ENCODE measurements around the gene IPP. TPM values are rescaled to one million over a fixed set of nuclear protein-coding genes. Genes with fewer than 3 reads are reported as not detected.

The IPP gene
- 10 to 100 TPM; 18.8 to 20.1 TPM for total RNA-seq
- long read RNA-seq, transcript IPP-202 (9 exons, 3,113 nt), result major isoform, 20 of 37 reads
- long read RNA-seq, partial matches to known transcripts, result 4 of 37 reads
- long read RNA-seq, other reads (novel, unspliced or antisense), result 9 of 37 reads

GRCh38 chr1:45750298-45751038 lies at the start of gene IPP:
Gene IPP, minus strand, starts transcription at chr1:45750653. Its CDS starts 4,242 bp downstream, at chr1:45746411.
- intact Hi-C loops (cut with DNase I, micrococcal nuclease), result no loop called here
- DNase-seq, result peak; percentile 97 to 98
- peak; percentile 98 for ATAC-seq

- no peak for DNase-seq
- no peak for ATAC-seq
- intact Hi-C loops (cut with DNase I, micrococcal nuclease), result no loop called here
These were observed 46.5 kb upstream of the IPP start for GRCh38 chr1:45796946-45797345.

- DNase-seq (no peak), ATAC-seq (no peak)
- intact Hi-C loops (cut with DNase I, micrococcal nuclease), result no loop called here
These were observed 45.9 kb upstream of the IPP start for GRCh38 chr1:45796381-45796780.

GRCh38 chr1:45793942-45794604 lies 43.6 kb upstream of the IPP start:
- ATAC-seq (no peak), DNase-seq (no peak)
- intact Hi-C loops (cut with DNase I, micrococcal nuclease), result no loop called here

- intact Hi-C loops (cut with DNase I, micrococcal nuclease), result no loop called here
- ATAC-seq (no peak), DNase-seq (no peak)
These were observed 42.3 kb upstream of the IPP start for GRCh38 chr1:45792744-45793143.

- DNase-seq (no peak), ATAC-seq (no peak)
- intact Hi-C loops (cut with DNase I, micrococcal nuclease), result no loop called here
These were observed 39.1 kb upstream of the IPP start for GRCh38 chr1:45789601-45790000.

GRCh38 chr1:45787905-45788304 lies 37.5 kb upstream of the IPP start:
- ATAC-seq, result no peak

GRCh38 chr1:45785583-45785982 lies 35.1 kb upstream of the IPP start:
- no peak for ATAC-seq
- intact Hi-C loops (cut with DNase I, micrococcal nuclease), result no loop called here
- DNase-seq, result no peak

More at GRCh38 chr1:45787905-45788304, 37.5 kb upstream of the IPP start:
- intact Hi-C loops (cut with DNase I, micrococcal nuclease), result no loop called here
- no peak for DNase-seq

DNA sequence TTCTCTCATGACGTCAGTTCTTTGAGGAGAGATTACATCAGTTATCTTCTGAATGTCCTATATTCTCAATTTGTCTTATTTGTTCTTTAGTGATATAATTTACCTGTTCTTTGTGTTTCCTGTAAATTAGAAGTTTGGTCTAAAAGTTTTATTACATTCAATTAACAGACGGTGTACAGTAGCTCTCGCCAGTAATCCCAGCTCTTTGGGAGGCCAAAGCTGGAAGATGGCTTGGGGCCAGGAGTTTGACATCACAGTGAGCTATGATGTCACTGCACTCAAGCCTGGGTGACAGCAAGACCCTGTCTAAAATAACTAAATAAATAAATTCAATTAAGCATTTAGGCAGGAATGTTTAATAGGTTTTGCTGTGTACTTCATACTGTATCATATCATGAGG lies 25.3 kb upstream of the IPP start:
- ATAC-seq (no peak), DNase-seq (no peak)

DNA sequence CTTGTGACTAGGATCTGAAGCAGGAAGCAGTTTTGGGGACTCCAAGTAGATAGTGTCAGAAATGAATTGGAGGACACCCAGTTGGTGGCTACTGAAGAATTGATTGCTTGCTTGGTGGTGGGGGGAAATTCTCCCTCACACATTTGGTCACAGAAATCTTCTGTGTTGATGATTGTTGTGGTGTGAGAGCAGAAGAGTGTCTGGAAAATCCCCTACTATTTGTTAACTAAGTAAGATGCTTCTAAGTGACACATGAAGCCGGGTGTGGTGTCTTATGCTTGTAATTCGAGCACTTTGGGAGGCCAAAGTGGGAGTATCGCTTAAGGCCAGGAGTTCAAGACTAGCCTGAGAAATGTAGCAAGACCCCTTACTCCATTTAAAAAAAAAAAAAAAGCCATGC lies 22.5 kb upstream of the IPP start:
- ATAC-seq (no peak), DNase-seq (no peak)
- intact Hi-C loops (cut with DNase I, micrococcal nuclease), result no loop called here

More for the DNA sequence above, 25.3 kb upstream of the IPP start:
- intact Hi-C loops (cut with DNase I, micrococcal nuclease), result no loop called here

- no peak for DNase-seq
- ATAC-seq, result no peak
- intact Hi-C loops (cut with DNase I, micrococcal nuclease), result no loop called here
These were observed 18.9 kb upstream of the IPP start for GRCh38 chr1:45769261-45769932.

- ATAC-seq (no peak), DNase-seq (no peak)
- intact Hi-C loops (cut with DNase I, micrococcal nuclease), result no loop called here
These were observed 16.6 kb upstream of the IPP start for GRCh38 chr1:45767035-45767434.

DNA sequence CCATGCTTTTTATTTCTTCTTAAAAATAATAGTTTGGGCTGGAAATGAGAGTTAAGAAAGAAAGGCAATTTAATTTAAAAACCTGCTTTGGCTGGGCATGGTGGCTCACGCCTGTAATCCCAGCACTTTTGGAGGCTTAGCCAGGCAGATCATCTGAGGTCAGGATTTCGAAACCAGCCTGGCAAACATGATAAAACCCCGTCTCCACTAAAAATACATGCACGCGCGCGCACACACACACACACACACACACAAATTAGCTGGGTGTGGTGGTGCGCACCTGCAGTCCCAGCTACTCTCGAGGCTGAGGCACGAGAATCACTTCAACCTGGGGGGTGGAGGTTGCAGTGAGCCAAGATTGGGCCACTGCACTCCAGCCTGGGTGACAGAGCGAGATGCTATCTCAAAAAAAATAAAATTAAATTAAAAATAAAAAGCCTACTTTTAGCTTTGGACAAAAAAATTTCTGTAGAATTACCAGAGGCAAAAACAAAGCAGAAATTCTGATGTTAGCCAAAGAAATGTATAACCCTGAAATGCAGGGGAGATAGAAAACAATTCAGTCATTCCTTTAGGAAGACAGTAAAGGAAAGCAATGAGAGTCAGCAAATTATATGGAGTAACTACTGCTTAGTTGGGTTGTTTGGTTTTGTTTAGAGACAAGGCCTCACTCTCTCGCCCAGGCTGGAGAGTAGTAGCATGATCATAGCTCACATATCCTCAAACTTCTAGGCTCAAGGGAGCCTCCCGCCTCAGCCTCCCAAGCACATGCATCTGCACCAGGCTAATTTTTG lies 15.7 kb upstream of the IPP start:
- no peak for ATAC-seq
- DNase-seq, result no peak
- intact Hi-C loops (cut with DNase I, micrococcal nuclease), result no loop called here

DNA sequence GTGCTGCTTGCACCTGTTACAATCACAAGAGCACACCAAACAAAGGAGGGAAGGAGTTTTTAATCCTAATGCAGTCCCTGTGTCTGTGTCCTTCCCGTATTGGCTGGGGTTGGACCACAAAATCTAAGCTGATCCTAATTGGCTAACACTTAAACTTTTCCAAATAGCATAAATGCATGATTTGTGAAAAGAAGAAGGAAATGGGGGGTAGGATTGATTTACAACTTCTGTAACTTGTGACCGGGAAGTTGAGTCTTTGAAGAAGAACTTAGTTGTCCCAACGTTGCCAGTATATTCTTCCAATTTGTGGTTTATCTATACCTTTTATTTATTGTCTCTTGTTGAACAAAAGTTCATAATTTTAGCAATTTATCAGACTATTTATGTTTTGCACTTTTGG lies 11.8 kb upstream of the IPP start:
- no peak for DNase-seq
- intact Hi-C loops (cut with DNase I, micrococcal nuclease), result no loop called here
- no peak for ATAC-seq

DNA sequence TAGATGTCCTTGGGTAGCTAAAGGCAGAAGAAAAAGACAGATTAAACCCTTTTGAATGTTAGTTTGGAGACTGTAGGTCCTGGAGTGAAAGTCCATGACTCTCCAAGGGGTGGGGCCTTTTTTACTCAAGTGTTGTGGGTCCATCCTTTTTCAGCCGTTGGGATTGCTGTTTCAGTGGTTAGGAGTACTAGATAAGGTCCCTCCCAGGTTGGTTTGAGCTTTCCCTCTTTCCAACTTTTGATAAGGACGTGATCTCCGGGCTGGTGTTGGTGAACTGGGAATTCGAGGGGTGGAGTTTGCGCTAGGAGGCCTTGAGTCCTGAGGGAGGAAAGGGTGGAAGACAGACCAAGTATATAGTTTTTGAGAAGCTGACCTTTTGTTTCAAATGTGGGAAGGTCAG lies 5.2 kb upstream of the IPP start:
- DNase-seq (no peak), ATAC-seq (no peak)
- intact Hi-C loops (cut with DNase I, micrococcal nuclease), result no loop called here

GRCh38 chr1:45753248-45754037 lies 3.0 kb upstream of the IPP start:
- intact Hi-C loops (cut with DNase I, micrococcal nuclease), result no loop called here
- ATAC-seq (no peak), DNase-seq (no peak)

- intact Hi-C loops (cut with DNase I, micrococcal nuclease), result no loop called here
- no peak for ATAC-seq
- no peak for DNase-seq
These were observed 2.1 kb upstream of the IPP start for GRCh38 chr1:45752441-45753052.

DNA sequence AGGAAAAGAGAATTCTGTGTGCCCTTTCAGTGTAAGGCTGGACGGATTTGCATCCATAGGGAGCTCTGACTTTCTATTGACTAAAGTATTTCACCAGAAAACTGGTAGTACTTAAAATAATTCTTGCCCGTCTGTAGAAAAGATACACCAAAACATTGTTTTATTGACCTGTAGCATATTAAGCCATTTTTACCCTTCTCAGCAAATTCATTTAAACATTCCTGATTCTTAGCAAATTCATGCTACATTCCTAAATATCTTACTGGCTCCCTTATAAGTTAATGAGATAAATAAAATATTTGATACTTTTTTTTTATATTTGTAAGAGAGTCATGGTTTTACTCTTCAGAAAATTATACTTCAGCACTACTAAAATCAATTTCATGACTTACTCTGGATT lies 1.6 kb upstream of the IPP start:
- no peak for ATAC-seq
- intact Hi-C loops (cut with DNase I, micrococcal nuclease), result no loop called here
- DNase-seq, result no peak

Data from left colon (tissue), 2 donors.